ENCODE data around the gene KCND1.

GRCh38 chrX:48958635-48959094 lies 13.0 kb downstream of the KCND1 start:
- TF ChIP-seq CTCF (IDR thresholded peaks at IDR 0.05; ENCODE audit: insufficient read depth, low read depth, low read length) (no peak), EZH2 (IDR thresholded peaks at IDR 0.05; ENCODE audit: insufficient read depth, low read length) (no peak)
